DND-41 (cell line): ENCODE data around the gene KCNK3.

Source experiments
- ATAC-seq: fragments of 200-7000 bp; cut with Tn5 transposase; 3 replicates; pipeline ENCODE4 v1.9.1; 2021; ENCODE audit warnings: low read depth; ENCODE audit not compliant: insufficient read depth
- DNase-seq: peaks from one replicate; pipeline ENCODE4 v3.0.0-alpha.2; 2020
- H2AFZ ChIP-seq: 2 replicates; pipeline ENCODE4 v1.6.0; 2012; ENCODE audit warnings: low read depth, low read length
- H3K27ac ChIP-seq: 2 replicates; pipeline ENCODE4 v1.5.1; 2012; ENCODE audit warnings: low read length, inconsistent platforms
- H3K27me3 ChIP-seq: fragments of 200-600 bp; sonication (generic); 2 replicates; pipeline ENCODE4 v1.6.0; 2012; ENCODE audit warnings: low read length, mild to moderate bottlenecking, inconsistent platforms; ENCODE audit not compliant: insufficient read depth, poor library complexity
- H3K36me3 ChIP-seq: 2 replicates; pipeline ENCODE4 v1.5.1; 2012; ENCODE audit warnings: low read length, inconsistent platforms; ENCODE audit not compliant: insufficient read depth
- H3K4me1 ChIP-seq: 2 replicates; pipeline ENCODE4 v1.5.1; 2012; ENCODE audit warnings: mild to moderate bottlenecking, low read length; ENCODE audit not compliant: insufficient read depth
- H3K4me2 ChIP-seq: 2 replicates; pipeline ENCODE4 v1.6.0; 2012; ENCODE audit warnings: mild to moderate bottlenecking, moderate library complexity, low read length, inconsistent platforms; ENCODE audit not compliant: insufficient read depth
- H3K4me3 ChIP-seq, 2 experiments: fragments of 200-600 bp in 1 of 2; shearing (Covaris generic) in 1 of 2; 2 replicates each; pipeline ENCODE4 v1.5.1; 2012 to 2016; ENCODE audit warnings: inconsistent platforms in 2 of 2, low read length in 2 of 2, mild to moderate bottlenecking in 2 of 2, low read depth in 1 of 2, moderate library complexity in 1 of 2
- H3K79me2 ChIP-seq: 2 replicates; pipeline ENCODE4 v1.6.0; 2012; ENCODE audit warnings: low read length, inconsistent platforms; ENCODE audit not compliant: insufficient read depth
- H3K9ac ChIP-seq: 2 replicates; pipeline ENCODE4 v1.6.0; 2012; ENCODE audit warnings: low read depth, mild to moderate bottlenecking, inconsistent platforms, low read length, moderate library complexity
- H3K9me3 ChIP-seq: 2 replicates; pipeline ENCODE4 v1.5.1; 2012; ENCODE audit warnings: low read length, moderate library complexity, mild to moderate bottlenecking, inconsistent platforms; ENCODE audit not compliant: insufficient read depth, severe bottlenecking
- H4K20me1 ChIP-seq: 2 replicates; pipeline ENCODE4 v1.6.0; 2012; ENCODE audit warnings: low read length; ENCODE audit not compliant: insufficient read depth
- CTCF ChIP-seq: IDR thresholded peaks from 2 replicates; pipeline ENCODE4 v1.5.1; 2012; ENCODE audit warnings: borderline replicate concordance, low read length, moderate library complexity, mild to moderate bottlenecking; ENCODE audit not compliant: poor library complexity, severe bottlenecking; ENCODE audit errors: extremely low read depth
- EZH2 ChIP-seq: IDR thresholded peaks from 3 replicates; pipeline ENCODE4 v1.6.1; 2012; ENCODE audit warnings: borderline replicate concordance, low read depth, mild to moderate bottlenecking, moderate library complexity, low read length, inconsistent platforms; ENCODE audit not compliant: severe bottlenecking

The KCNK3 gene

GRCh38 chr2:26705126-26705525 lies 12.6 kb downstream of the KCNK3 start:
- H2AFZ ChIP-seq, result no peak overlapping the region
- no peak overlapping the region for H3K4me3 ChIP-seq
- H3K9me3 ChIP-seq, result no peaks in the 10 kb centered on the region
- no peaks in the 10 kb centered on the region for H3K4me1 ChIP-seq
- H3K9ac ChIP-seq, result no peak overlapping the region
- no peak overlapping the region for H3K4me2 ChIP-seq
- ATAC-seq, result no peak
- no peak for DNase-seq
- no peak for TF ChIP-seq EZH2
- TF ChIP-seq CTCF, result no peak
- H3K27me3 ChIP-seq, result peaks cover 9% of the 10 kb centered on the region
- H3K79me2 ChIP-seq, result no peaks in the 10 kb centered on the region
- no peaks in the 10 kb centered on the region for H3K36me3 ChIP-seq
- no peak overlapping the region for H3K27ac ChIP-seq
- H4K20me1 ChIP-seq, result 0 out of 2 replicates have a peak, but pooled peaks cover under 1% of the 10 kb centered on the region

- H2AFZ ChIP-seq, result no peak overlapping the region
- no peak overlapping the region for H3K4me2 ChIP-seq
- H3K36me3 ChIP-seq, result no peaks in the 10 kb centered on the region
- DNase-seq (no peak), ATAC-seq (no peak)
- 0 out of 2 replicates have a peak, but pooled peaks cover 4% of the 10 kb centered on the region for H4K20me1 ChIP-seq
- H3K79me2 ChIP-seq, result no peaks in the 10 kb centered on the region
- peaks cover 6% of the 10 kb centered on the region for H3K27me3 ChIP-seq
- H3K4me1 ChIP-seq, result no peaks in the 10 kb centered on the region
- no peak overlapping the region for H3K4me3 ChIP-seq
- no peak overlapping the region for H3K27ac ChIP-seq
- no peaks in the 10 kb centered on the region for H3K9me3 ChIP-seq
- TF ChIP-seq CTCF, result no peak
- TF ChIP-seq EZH2, result no peak
- H3K9ac ChIP-seq, result no peak overlapping the region
These were observed 13.6 kb downstream of the KCNK3 start for GRCh38 chr2:26706093-26706492.

GRCh38 chr2:26706616-26707473 lies 14.3 kb downstream of the KCNK3 start:
- H3K4me3 ChIP-seq, result no peak overlapping the region
- H3K27me3 ChIP-seq, result peaks cover 6% of the 10 kb centered on the region
- H4K20me1 ChIP-seq, result 0 out of 2 replicates have a peak, but pooled peaks cover 4% of the 10 kb centered on the region
- H3K79me2 ChIP-seq, result no peaks in the 10 kb centered on the region
- H3K27ac ChIP-seq, result no peak overlapping the region
- H2AFZ ChIP-seq, result no peak overlapping the region
- ATAC-seq, result no peak
- no peak for DNase-seq
- H3K9ac ChIP-seq, result no peak overlapping the region
- TF ChIP-seq CTCF (no peak), EZH2 (no peak)
- H3K4me1 ChIP-seq, result no peaks in the 10 kb centered on the region
- no peaks in the 10 kb centered on the region for H3K9me3 ChIP-seq
- H3K36me3 ChIP-seq, result no peaks in the 10 kb centered on the region
- H3K4me2 ChIP-seq, result no peak overlapping the region
